Astrocyte of the hippocampus (primary cell): Measurements from ENCODE around the gene DCLRE1B.
A peak's percentile ranks its signal among the peaks of the same experiment; 100 is the strongest.
"Not testable (repeated sequence)": the region's sequence is repeated elsewhere in the genome, so short reads cannot be mapped to it uniquely, and the experiment has no call there.

Source experiments
- DNase-seq: peaks from one replicate; pipeline ENCODE4 v3.0.0; 2011; ENCODE audit warnings: low read depth, low spot score

Gene DCLRE1B

DNA sequence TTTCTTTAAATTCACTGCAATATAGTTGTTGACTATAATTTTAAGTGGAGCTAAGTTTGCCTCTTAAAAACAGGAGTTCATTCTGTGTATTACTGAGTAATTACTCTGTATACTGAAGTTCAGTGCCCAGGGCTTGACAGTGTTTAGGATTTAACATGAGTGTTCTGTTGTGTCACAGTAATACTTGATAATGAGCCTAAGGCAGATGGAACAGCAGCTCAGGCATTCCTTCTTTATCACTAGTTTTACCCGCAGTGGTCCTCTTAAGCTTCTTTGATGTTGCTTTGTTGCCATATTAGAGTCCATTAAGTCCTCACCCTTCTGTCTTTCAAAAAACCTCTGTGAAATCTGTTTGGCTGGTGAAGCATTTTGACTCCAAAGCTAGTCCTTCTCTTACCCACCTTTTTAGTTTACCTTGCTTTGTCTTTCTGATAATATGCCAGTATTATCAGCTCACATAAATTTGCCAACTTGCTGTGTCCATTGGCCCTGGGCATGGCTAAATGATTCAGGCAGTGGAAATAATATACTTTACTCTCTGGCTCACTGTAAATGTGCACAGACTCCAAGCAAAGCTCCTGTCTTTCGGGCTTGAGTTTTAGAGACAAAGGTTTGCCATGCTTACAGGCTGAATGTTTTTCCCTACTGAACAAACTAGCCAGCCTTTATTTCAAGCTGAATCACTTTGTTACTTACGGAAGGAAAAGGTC, 41.7 kb downstream of the DCLRE1B start:
- DNase-seq = peak; percentile 19

DNA sequence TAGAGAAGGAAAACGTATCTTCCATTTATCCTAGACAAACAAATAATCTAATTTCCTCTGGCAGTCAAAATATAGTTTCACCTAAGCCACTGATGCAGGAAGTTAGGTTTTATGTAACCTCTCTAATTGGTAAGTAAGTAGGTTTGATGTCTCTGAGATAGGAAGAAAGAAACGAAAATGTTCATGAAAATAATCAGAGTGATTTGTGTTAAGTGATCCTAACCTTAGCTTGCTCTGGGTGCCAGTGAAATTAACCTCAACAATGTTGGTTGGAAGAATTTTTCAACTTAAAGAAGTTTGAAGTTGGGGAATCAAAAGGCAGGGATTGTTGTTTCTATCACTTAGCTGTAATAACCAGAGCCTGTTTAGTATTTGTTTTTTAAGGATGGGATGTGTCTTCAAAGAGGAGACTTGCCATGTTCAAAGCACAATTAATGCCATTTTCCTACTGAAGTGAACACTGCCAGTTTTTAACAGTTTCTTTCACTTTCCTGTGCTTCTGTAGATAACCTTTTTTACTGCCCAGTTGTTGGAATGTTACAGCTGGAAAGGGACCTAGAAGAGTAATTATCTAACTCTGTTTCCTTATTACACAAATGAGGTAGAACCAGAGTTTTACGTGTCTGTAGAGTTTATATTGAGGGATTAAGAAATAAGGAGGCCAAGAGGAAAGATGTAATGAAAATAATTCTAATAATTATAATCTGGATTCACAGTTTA, 42.4 kb downstream of the DCLRE1B start:
- DNase-seq = peak; percentile 2

DNA sequence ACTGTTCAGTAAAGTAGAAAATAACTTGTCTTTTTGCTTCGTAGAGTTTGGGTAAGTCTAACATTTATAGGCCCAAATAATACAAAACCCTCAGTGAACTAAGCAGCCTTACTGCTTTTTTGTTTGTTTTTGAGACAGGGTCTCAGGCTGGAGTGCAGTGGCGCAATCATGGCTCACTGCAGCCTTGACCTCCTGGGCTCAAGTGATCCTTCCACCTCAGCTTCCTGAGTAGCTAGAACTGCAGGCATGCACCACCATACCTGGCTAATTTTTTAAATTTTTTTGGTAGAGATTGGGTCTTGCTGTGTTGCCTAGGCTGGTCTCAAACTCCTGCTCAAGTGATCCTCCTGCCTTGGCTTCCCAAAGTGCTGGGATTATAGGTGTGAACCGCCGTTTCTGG, 43.0 kb downstream of the DCLRE1B start:
- not testable (repeated sequence) for DNase-seq

DNA sequence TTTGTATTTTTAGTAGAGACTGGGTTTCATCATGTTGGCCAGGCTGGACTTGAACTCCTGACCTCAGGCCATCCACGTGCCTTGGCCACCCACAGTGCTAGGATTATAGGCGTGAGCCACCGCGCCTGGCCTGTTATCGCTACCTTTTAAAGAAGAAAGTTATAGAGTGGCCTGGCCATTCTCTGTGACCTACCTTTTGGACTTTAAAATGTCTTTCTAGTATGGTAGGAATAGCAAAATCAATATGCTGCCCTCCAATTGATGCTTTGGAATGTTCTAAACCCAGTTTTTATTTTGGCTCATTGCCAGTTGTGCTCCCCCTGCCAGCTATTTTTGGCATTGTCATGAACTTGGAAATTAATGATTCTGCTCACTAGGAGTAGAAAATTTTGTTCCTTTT, 43.9 kb downstream of the DCLRE1B start:
- DNase-seq = peak; percentile 23

DNA sequence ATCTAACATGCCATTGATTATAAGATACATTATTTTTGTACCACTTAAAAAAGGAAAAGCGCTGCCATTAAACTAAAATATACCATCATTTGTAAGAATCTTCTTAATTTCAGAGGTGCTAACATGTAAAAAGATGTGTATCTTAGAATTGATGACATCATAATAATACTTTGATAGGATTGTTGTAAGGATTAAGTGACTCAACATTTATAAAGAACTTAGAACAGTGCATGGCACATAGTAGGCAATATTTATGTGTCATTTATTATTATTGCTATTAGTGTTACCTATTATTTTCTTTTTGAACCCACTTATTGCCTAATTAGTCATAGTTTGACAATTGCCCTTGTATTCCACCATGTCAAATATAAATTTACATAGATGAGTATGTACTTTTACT, 45.8 kb downstream of the DCLRE1B start:
- no peak for DNase-seq

DNA sequence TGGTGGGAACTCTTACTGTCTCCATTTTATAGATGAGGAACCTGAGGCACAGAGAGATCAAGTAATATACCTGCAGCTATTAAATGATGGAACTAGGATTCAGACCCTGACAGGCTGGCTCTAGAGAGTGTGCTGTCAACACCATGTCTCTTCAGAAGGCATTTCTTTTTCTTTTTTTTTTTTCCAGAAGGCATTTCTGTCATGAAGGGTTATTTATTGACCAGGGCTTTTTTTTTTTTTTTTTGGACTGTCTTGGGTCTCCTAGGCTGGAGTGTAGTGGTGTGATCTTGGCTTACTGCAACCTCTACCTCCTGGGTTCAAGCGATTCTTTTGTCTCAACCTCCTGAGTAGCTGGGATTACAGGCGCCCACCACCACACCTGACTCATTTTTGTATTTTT, 46.6 kb downstream of the DCLRE1B start:
- no peak for DNase-seq

DNA sequence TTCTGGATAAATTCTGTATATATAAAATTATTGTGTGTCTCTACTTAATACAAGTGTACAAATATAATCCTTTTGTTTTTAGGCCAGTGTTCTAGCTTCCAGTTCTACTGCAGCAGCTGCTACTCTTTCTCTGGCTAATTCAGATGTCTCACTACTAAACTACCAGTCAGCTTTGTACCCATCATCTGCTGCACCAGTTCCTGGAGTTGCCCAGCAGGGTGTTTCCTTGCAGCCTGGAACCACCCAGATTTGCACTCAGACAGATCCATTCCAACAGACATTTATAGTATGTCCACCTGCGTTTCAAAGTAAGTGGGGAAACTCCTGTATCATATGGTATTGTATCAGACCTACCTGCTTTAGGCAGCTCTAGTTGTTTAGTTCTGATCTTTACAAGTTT, 52.9 kb downstream of the DCLRE1B start:
- DNase-seq = no peak

DNA sequence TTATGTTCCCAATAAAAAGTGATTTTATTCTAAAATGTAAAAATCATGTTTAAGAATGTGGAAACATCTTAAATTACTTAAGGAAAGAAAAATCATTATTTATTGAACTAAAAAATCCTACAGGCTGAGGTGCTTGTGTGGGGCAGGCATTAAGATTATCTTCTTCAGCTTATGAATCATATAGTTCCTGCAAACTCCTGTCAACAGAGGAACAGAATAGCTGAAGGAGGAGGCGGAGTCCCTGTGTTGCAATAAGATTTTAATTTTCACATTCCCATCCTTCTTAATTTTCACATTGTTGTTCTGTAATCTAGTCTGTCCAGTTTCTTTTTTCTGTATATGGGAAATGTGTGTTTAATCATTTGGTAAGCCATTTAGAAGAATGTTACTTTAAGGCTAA, 53.6 kb downstream of the DCLRE1B start:
- no peak for DNase-seq

DNA sequence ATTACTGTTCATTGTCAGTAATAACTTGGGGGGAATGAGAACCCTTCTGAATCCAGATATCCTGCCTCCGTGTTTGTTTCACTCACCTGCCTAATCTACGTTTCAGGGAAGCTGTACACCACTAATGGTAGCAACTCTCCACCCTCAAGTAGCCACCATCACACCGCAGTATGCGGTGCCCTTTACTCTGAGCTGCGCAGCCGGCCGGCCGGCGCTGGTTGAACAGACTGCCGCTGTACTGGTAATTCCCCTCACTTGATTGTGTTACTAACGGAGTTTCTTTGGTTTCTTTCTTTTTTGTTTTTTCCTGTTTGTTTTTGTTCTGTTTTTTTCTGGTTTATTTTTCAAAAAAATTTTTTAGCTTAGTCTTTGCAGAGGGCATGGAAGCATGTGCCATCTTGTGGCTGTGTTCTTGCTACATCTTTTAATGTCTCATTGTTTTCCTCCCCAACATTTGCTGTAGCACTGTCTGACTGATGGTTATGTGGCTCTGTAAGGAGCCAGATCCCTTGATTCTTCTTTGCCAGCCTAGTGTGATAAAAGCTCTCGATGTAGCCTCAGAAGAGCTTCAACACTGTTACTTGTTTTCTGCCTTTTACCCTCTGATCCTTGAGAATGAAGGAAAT, 58.3 kb downstream of the DCLRE1B start:
- no peak for DNase-seq
